Body of pancreas (tissue), 4 donors: ENCODE results near the gene BACE2.

Experiments used
- POLR2A ChIP-seq, 3 donors: fragments of 450-650 bp; IDR thresholded peaks; one replicate each; pipeline ENCODE4 v1.6.1; 2016; ENCODE audit warnings: antibody characterized with exemption in 3 of 3, mild to moderate bottlenecking in 2 of 3
- TF ChIP-seq, protein P1 (sequence below), 7 experiments: fragments of 450-650 bp in 4 of 7; fragments of 200-600 bp in 3 of 7; sonication (generic) in 3 of 7; IDR thresholded peaks; one replicate each; pipeline ENCODE4 v1.5.1; 2016 to 2019; ENCODE audit warnings: antibody characterized with exemption in 7 of 7

DNA sequence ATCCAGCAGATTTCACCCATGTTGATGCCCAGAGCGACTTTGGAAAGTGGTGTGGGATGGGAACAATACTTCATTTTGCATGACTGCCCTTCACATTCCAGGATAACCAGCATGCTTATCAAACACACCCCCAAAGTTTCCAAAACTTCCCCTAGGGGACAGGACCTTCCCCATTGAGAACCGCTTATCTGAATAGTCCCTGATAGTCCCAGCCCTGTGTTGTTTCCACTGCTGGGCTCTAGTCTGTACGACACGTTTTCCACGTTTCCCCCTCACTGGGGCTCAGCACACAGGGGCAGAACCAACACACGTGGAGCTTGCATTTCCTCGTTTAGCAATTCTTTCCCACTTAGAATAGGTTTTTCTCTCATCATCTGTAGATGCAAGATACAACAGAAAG, 61.0 kb downstream of the BACE2 start:
- TF ChIP-seq POLR2A (IDR thresholded peaks at IDR 0.05): no peak
- TF ChIP-seq, protein P1, sequence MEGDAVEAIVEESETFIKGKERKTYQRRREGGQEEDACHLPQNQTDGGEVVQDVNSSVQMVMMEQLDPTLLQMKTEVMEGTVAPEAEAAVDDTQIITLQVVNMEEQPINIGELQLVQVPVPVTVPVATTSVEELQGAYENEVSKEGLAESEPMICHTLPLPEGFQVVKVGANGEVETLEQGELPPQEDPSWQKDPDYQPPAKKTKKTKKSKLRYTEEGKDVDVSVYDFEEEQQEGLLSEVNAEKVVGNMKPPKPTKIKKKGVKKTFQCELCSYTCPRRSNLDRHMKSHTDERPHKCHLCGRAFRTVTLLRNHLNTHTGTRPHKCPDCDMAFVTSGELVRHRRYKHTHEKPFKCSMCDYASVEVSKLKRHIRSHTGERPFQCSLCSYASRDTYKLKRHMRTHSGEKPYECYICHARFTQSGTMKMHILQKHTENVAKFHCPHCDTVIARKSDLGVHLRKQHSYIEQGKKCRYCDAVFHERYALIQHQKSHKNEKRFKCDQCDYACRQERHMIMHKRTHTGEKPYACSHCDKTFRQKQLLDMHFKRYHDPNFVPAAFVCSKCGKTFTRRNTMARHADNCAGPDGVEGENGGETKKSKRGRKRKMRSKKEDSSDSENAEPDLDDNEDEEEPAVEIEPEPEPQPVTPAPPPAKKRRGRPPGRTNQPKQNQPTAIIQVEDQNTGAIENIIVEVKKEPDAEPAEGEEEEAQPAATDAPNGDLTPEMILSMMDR (IDR thresholded peaks at IDR 0.05): no peak
